Activated naive CD4-positive, alpha-beta T cell (primary cell): ENCODE data around the gene LXN.
"Not testable (repeated sequence)": the region's sequence is repeated elsewhere in the genome, so short reads cannot be mapped to it uniquely, and the experiment has no call there.

Experiments
- DNase-seq, 4 experiments: peaks; one replicate each; lab custom pipeline; 2025; lab: John Stamatoyannopoulos, UW

Gene LXN, protein sequence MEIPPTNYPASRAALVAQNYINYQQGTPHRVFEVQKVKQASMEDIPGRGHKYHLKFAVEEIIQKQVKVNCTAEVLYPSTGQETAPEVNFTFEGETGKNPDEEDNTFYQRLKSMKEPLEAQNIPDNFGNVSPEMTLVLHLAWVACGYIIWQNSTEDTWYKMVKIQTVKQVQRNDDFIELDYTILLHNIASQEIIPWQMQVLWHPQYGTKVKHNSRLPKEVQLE

DNA sequence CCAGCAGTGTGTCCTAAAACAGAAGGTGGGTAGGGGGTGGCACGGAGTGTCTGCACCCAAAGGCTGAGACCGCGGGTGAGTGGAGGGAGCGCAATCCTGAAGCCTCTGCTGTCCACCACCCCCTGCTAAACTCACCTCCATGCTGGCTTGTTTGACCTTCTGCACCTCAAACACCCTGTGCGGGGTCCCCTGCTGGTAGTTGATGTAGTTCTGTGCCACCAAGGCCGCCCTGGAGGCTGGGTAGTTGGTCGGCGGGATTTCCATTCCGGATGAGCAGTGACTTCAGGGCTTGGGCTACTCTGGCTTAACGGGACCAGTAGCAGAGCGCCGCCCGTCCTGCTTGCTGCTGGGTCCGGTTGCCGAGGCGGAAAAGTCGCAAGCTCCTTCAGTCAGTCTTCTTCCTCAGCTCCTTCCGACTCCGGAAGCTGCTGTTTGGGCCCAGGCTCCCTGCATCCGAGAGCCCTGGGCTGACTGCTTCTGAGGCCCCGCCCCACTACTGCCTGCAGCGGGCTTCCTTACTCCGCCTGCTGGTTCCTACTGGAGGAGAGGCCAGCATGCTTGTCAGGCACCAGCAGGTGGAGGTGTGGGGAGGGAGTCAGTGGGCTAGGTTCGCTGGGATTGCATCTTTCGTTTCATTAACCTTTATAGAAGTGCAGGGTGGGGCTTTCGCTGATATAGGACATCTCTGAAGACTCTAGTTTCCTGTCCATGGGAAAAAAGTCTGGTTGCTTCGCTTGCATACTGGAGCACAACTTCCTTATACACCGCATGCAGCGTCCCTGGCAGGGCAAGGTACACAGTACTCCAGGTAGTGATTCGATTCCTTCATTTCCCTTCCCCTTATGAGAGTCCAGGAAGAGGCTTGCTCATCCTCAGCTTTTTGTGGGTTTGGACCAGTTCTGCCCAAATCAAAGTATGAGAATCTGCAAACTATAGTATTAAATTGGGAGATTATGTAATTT lies at the start of gene LXN:
TSS of gene LXN (minus strand) at position 434 of the 962 bp plus-strand sequence. CDS start at position 264, 170 bp downstream.
- peak; percentile 18 to 60 (median 36) for DNase-seq

DNA sequence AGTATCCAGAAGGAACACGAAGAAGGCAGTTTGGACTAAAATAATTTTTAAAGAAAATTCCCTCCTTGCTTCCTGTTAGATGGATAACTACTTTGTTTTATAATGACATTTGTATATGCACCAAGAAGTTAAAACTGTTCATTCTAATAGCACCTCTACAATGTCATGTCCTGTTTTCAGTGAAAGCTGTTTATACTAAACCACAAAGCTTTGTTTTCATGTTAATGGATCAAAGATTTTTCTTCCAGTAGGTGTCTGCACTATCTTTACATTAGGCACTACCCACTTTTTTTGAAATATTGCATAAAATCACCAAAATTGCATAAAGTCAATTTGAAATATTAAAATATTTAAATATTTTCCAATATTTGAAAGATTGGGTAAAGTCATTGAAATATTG lies 49.7 kb upstream of the LXN start:
- no peak for DNase-seq

DNA sequence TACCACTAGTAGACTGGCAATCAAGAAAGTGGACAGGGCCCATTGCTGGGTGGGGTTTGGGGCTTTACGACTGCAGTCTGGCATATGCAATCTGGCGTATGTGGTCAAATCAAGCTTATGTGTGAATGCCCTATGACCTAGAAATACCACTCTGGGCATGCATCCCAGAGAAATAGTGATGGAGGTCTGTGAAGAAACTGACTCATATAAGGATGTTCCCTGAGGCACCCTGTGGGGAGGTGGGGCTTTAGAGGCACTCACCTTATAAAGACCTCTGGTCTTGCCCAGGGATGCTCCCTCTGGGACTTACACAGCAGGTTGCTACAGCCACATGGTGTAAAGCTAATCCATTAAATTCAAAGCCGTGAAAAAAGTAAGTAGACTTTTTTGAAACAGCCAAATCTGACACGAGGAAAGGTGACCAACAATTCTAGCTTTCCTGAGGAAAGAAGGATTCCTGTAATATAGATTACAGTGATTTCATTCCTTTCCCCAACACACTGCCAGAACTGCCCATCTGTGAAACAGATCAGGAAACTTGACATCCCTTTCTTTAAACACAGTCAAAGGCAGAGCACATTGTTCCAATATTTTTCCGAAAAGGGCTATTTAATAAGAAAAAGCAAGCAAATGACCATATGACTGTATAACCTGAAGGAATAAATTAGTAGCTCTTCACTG lies 46.2 kb upstream of the LXN start:
- no peak for DNase-seq

DNA sequence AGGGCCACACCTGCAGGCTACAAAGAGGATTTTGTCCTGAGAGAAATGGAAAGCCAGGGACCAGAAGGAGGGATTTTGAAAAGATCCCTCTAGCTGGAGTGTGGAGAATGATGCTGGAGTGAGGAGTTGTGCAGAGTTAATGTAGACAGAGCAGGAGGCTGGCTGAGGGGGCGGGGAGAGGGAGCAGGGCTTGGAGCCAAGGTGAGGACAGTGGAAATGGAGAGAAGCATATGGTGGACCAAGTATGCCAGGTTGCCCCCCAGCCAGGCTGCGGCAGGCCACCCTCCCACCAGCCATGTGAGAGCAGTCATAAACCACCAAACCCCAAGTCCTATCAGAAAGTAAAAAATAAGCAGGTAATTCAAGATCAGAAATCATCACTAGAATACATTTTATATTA lies 45.1 kb upstream of the LXN start:
- no peak for DNase-seq

DNA sequence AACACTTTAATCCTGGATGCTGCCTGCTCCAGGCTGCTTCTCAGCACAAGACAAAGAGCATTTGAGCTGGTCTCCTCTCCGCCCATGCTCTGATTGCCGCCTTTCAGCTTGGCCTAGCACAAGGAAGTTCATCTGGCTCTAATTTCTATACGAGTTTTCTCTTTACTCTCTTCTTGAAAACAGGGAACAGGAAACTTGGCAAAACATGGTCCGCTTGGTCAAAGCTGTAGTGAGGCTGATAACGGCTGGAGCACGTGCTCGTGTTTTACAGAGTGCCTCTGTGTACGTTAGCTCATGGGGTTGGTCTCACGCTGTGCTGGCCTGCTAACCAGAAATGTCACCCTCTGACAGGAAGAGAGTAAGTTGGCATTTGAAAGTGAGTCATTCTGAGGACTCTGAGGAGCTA lies 40.6 kb upstream of the LXN start:
- DNase-seq, result no peak

DNA sequence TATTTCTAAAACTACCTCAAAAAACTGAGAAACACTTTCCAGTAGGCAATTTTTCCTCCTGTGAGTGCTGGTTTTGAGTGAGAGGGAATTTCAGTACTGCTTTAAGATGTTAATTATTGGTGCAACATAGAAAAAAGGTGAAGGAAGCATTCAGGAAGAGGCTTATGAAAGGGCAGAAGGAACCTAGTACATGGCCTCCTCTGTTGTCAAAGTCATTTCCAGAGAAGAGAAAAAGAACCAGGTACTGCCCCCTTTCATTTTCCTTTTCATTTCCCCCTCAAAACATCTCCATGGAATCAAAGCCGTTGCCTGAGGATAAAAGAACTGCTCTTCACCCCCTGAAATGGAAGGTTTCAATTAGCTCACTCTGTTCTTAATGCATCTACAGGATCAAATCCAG lies 40.0 kb upstream of the LXN start:
- no peak for DNase-seq

DNA sequence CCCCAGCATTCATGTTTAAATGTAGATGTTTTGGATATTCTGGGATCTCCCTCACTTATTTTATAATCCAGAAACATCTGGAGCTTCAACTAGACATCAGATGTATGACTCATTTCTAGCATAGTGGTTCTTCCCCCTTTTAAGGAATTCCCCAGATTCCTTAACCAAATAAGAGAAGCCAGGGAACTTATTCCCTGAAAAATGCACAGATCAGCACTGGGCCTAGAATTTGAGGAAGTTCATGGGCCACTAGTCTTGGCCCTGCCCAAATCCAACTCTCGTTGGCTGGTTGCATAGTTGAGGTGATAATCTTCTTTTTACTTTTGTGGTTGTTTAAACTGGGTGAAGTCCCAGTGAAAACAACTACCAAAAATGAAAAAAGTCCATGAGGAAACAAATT lies 39.4 kb upstream of the LXN start:
- DNase-seq, result no peak

DNA sequence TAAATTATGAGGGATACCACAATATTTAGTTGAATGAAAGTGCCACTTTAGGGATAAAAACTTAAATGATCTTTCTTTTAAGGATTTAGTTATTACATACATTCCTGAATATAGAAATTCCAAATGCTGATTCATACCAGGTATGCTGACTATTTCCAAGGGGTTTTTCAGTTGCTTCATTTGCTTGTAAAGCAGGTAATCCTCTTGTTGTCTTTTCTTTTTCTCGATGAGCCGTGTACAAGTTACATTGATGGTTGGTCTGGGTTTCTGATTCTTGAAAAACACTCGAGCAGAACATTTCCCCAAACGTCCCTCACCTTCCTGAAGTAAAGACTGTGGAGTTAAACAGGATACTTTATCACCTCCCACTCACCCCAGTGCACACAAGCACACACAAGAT lies 38.2 kb upstream of the LXN start:
- no peak for DNase-seq

DNA sequence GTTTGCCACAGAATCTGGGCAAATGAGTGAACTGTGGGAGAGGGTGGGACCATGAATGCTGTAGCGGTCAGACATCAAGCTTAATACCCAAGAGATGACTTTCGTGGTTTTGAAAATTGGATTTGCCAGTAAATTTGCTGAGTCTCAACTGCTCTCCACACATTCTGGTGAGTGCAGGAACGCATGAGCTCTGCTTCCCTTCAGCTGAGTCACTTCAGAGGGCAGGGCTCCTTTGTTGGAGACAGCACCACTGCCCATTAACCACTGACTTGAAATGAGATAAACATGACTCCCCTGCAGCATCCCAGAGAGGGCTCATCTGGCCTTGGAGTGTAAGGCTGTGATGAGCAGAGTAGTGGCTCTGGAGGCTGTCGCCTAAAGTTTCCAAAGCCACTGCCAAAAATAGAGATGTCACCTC lies 37.2 kb upstream of the LXN start:
- no peak for DNase-seq

DNA sequence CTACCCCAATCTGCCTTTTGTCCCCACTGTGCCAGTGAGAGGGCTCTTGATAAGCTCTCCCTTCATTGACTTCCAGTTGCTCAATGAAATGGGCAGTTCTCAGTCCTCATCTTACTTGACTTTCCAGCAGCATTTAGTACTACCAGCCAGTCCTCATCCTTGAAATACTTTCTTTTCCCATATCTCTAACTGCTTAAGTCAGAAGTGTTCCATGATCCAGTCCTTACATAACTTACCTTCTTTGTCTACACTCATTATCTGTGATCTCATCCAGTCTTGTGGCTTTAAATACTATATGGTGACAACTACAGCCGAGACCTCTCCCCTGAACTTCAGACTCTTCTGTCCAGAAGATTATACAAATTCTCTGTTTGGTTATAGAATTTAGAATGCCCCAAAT lies 31.1 kb upstream of the LXN start:
- DNase-seq, result no peak

DNA sequence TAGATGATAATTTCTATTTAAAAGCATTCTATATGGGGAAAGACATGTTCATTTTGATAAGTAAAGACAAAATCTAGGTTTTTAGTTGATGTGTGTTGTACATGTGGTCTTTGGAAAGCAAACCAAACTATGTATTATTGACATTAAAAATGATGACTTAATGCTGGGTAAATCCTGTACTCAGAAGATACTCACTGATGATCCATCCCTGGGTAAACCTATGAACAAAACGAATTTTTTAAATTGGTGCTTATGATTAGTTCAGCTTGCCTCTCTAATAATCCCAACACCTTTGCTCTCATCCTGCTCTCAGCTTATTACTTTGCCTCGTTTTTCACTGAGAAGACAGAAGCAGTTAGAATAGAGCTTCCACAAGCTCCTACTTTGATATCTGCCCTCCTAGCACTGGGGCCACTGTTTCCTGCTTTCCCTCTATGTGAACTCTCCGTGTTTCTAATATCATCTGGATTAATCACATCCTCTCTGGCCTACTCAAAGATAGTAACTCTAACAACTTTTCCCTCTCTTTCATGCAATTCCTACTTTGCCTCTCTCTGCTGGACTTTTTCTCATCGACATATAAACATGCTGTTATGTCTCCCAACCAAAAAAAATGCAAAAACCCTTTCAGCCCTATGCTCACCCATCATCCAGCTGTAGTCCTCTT lies 30.5 kb upstream of the LXN start:
- no peak for DNase-seq

DNA sequence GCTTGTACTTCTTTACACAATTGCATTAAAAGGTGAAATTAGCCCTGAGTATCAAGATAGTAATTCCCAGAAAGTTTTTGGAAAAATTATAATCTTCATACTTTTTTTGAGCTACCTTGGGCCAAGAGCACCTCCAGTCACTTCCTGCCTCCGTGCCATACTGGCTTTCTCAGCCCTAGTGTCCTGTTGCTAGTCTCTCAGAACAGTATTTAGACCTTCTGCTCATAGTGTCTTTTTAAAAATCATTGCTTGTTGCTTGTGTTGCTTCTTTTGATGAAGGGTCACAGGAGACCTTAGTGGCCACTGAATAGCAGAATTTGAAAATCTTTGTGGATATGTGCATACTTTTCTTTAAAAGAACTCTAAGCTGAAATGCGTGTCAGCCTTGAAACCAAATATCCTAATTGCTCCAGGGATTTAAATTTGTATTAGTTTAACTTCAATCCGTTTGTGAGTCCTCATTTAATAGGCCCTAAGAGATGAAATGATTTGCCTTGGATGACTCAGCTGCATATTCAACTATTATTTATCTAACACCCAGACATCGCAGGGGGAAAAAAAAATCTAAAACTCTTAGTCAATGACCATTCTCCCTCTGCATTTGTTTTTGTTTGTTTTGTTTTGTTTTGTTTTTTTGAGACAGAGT lies 29.1 kb upstream of the LXN start:
- DNase-seq, result no peak

DNA sequence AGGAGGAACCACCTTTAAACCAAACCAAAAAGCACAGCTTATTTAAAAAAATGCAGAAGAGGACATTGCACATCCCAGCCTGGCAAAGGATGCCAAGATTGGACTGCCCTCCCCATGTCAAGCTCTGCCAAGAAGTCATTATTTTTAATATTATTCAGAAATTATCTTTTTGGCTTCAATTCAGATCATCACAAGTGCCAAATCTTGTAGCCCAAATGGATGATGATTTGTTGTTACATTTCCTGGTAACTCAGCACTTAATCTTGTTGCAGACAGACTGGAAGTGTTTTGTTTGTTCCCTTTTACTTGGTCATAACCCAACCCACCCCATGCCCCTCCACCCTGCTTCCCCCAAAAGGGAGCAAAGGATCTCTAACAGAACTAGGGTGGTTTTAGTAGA lies 28.1 kb upstream of the LXN start:
- no peak for DNase-seq

DNA sequence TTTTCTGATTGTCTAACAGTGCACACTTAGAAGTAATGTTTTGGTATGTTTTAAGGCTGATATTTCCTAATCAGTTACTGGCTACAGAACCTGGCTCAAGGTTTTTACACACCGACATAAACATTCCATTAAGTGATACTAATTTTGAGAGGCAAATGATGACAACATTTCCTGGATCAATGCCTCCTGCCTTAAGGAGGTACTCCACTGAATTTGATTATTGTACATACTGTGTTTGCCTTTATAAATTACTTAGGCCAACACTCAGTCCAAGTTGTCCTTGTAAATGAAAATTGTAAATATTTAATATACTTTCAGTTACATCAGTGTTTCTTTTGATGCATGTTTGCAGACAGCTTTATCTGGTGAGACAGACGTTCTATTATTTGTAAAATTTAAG lies 24.2 kb upstream of the LXN start:
- no peak for DNase-seq

DNA sequence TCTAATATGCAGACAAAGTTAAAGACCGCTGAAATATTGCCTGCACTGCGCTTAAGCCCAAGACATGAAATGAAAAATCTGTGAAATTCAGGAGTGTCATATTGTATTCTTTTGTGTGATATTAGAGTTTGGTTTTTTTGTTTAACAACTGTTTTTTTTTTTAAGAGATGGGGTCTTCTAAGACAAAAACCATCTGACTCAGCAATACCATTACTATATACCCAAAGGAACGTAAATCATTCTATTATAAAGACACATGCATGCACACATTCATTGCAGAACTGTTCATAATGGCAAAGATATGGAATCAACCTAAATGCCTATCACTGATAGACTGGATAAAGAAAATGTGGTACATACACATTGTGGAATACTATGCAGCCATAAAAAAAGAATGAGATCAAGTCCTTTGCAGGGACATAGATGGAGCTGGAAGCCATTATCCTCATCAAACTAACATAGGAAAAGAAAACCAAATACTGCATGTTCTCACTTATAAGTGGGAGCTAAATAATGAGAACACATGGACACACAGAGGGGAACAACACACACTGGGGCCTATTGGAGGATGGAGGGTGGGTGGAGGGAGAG lies 21.5 kb upstream of the LXN start:
- not testable (repeated sequence) for DNase-seq

DNA sequence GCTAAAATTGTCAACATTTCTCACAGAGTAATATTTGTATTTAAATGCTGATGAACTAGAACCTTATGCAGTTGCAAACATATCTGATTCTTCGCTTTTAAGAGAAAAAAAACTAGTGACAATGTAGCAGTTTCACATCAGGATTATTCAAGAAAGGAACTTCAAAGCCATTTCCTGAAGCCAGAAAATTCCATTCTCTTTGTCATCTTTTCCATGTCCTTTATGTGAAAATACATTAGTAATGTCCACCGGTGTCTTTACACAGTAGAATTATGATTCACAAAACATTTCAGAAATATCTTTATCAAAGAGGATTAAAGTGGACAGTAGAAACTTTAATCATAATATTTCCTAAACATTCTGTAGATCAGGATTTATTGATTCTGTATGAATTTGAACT lies 12.7 kb upstream of the LXN start:
- DNase-seq, result no peak

DNA sequence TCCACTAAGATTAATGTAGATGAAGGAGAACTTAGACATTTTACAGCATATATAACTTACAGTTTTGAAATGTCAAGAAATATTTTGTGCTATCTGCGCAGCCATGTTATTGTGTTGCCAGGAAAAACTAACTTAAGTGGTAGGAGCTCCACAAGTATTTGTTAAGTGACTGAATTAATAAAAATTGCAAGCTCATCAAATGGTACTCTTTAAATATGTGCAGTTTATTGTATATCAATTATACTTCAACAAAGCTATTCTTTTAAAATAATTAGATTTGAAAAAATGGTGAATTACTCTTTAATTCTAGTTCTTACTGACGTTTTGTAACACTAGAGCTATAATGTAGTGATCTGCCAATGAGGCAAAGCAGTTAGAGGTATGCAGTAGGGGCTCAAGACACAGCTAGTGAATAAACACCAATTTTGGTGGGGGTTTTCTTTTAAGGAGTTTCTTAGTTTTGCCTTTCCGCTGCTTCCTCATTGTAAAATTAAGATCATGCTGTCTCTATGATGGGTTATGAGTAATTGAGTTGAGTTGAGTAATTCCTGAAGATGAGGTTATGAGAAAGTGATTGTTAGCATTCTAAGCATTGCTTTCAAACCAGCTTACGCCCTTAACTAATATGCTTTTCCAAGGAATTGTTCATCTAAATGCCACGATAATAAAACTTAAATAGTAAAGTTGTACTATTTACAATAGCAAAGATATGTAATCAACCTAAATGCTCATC lies 10.9 kb upstream of the LXN start:
- DNase-seq, result no peak

DNA sequence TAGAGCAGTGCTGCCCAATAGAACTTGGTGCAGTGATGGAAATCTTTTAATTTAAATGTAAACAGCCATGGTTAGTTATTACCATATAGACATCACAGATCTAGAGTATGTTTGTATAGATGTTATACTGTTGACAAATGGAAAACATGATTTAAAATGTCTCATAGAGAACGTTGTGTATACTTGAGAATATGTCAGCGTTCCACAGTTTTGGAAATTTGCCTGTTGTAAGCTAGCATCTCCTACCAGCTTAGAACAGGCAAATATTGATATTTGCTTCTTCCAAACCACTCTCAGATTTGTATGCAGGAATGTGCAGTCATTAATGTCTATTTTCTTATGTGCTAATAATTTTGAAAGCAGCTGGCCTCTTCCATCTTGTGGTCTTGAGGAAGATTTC lies 8.4 kb upstream of the LXN start:
- DNase-seq, result no peak

DNA sequence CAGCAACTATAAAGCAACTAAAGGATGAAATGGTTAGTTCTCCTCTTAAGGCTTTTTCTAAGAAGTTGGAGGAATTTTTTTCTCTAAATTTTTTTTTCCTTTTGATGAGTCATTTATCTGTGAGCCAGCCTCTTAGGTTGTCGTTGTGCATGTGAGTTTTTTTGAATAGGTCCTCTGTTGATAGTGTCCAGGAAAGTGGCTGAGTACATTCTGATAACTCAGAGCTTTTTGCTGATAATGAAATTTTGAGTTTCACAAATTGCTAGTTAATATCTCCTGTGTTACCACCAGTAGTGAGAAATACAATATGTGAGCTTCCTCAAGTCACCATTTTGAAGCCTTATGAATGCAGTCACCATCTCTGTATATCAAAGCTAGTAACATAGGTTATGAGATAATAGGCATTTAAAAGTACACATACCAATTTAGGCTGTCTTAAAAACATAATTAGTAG lies 7.1 kb upstream of the LXN start:
- no peak for DNase-seq

DNA sequence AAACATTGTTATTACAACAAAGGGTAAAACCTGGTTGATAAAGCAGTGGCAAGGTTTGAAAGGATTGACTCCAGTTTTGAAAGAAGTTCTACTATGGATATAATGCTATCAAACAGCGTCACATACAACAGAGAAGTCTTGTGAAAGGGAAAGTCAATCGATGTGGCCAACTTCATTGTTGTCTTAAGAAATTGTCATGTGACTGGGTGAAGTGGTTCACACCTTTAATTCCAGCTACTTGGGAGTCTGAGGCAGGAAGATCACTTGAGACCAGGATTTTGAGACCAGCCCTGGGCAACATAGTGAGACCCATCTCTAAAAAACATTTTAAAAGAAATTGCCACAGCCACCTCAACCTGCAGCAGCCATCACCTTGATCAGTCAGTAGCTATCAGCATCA lies 6.2 kb upstream of the LXN start:
- DNase-seq, result no peak

DNA sequence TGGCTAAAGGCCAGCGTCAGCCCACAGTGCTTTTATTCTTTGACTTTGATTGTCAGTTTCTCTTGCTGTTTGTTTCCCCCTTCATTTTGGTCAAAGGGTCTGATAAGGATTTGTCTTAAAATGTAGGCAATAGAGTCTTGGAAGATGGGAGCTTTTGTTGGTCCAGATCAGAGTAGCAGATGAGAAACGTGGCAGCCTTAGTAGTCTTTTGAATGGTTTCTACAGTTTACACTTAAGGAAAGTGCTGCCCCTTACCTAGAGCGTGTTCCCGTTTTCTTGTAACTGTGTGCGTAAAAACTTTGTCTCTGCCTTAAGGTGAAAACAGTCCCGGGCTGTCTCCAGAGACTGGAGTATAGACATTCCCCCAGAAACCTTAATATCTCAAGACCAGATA lies 630 bp downstream of the LXN start:
- DNase-seq, result no peak
